Tibial artery (tissue), 4 donors: ENCODE measurements around the gene MCC.

Source experiments
- DNase-seq, 2 donors: peaks; one replicate each; pipeline ENCODE4 v3.0.0-alpha.2; 2019
- H3K27ac ChIP-seq, 2 donors: fragments of 200-600 bp; sonication (generic) in 1 of 2; 1 replicate in 1 of 2; 2 replicates in 1 of 2; pipeline ENCODE4 v1.5.1; 2018 to 2019; ENCODE audit warnings: mild to moderate bottlenecking in 1 of 2
- H3K27me3 ChIP-seq, 2 donors: fragments of 200-600 bp; sonication (generic) in 1 of 2; one replicate each; pipeline versions ENCODE4 v1.5.1 to v1.6.0; 2016 to 2019
- H3K36me3 ChIP-seq, 3 donors: fragments of 200-600 bp; sonication (generic) in 2 of 3; one replicate each; pipeline ENCODE4 v1.5.1; 2016 to 2019; ENCODE audit warnings: mild to moderate bottlenecking in 2 of 3
- H3K4me1 ChIP-seq, 4 donors: fragments of 200-600 bp; sonication (generic) in 2 of 4; 1 replicate in 3 of 4; 2 replicates in 1 of 4; pipeline ENCODE4 v1.5.1; 2016 to 2019
- H3K4me3 ChIP-seq, 2 donors: fragments of 200-600 bp; sonication (generic) in 1 of 2; 1 replicate in 1 of 2; 2 replicates in 1 of 2; pipeline ENCODE4 v1.5.1; 2018 to 2019; ENCODE audit warnings: mild to moderate bottlenecking in 2 of 2
- H3K9me3 ChIP-seq, 3 donors: fragments of 200-600 bp; sonication (generic) in 1 of 3; one replicate each; pipeline ENCODE4 v1.5.1; 2016 to 2019
- CTCF ChIP-seq, 2 experiments: fragments of 200-600 bp in 1 of 2; fragments of 450-650 bp in 1 of 2; IDR thresholded peaks; one replicate each; pipeline ENCODE4 v1.5.1; 2017 to 2019; ENCODE audit warnings: antibody characterized with exemption in 2 of 2, mild to moderate bottlenecking in 1 of 2, moderate library complexity in 1 of 2
- intact Hi-C: fragments of 100-400 bp; cut with DNase I; formaldehyde crosslinking; loops from one replicate; pipeline ENCODE4 v1.15.0; 2023; ENCODE audit warnings: low total_unique reads

The MCC gene

GRCh38 chr5:113093558-113093957 lies 394.7 kb downstream of the MCC start:
- no peak overlapping the region for H3K27ac ChIP-seq
- peaks cover 7 to 27% (median 25%) of the 10 kb centered on the region in 4 donors for H3K4me1 ChIP-seq
- H3K36me3 ChIP-seq, result no peaks in the 10 kb centered on the region
- TF ChIP-seq CTCF (IDR thresholded peaks at IDR 0.05), result no peak
- intact Hi-C loops, result no loop called here
- no peaks in the 10 kb centered on the region for H3K9me3 ChIP-seq
- DNase-seq, result no peak
- H3K4me3 ChIP-seq, result no peak overlapping the region
- H3K27me3 ChIP-seq, result no peaks in the 10 kb centered on the region

GRCh38 chr5:113092683-113093082 lies 395.6 kb downstream of the MCC start:
- intact Hi-C loops, result no loop called here
- Histone ChIP-seq H3K4me3 (no peak overlapping the region), H3K9me3 (no peaks in the 10 kb centered on the region), H3K4me1 (peaks cover 7 to 36% (median 32%) of the 10 kb centered on the region in 4 donors), H3K36me3 (no peaks in the 10 kb centered on the region), H3K27me3 (no peaks in the 10 kb centered on the region), H3K27ac (no peak overlapping the region)
- peak in 1 of 2 donors; percentile 46 for DNase-seq
- TF ChIP-seq CTCF (IDR thresholded peaks at IDR 0.05), result no peak

GRCh38 chr5:113091622-113092021 lies 396.6 kb downstream of the MCC start:
- Histone ChIP-seq H3K27me3 (no peaks in the 10 kb centered on the region), H3K27ac (no peak overlapping the region), H3K9me3 (no peaks in the 10 kb centered on the region), H3K4me1 (peaks cover 7 to 46% (median 37%) of the 10 kb centered on the region in 4 donors), H3K4me3 (no peak overlapping the region), H3K36me3 (no peaks in the 10 kb centered on the region)
- no peak for DNase-seq
- no peak for TF ChIP-seq CTCF (IDR thresholded peaks at IDR 0.05)
- intact Hi-C loops, result no loop called here

- no peaks in the 10 kb centered on the region for H3K27me3 ChIP-seq
- H3K4me3 ChIP-seq, result peak overlapping the region in 1 of 2 donors; percentile 32
- TF ChIP-seq CTCF (IDR thresholded peaks at IDR 0.05), result no peak
- H3K36me3 ChIP-seq, result no peaks in the 10 kb centered on the region
- intact Hi-C loops, result no loop called here
- peaks cover 7 to 51% (median 39%) of the 10 kb centered on the region in 4 donors for H3K4me1 ChIP-seq
- peak overlapping the region in 1 of 2 donors; percentile 57 for H3K27ac ChIP-seq
- H3K9me3 ChIP-seq, result no peaks in the 10 kb centered on the region
- no peak for DNase-seq
Measured at GRCh38 chr5:113090336-113091106, 397.7 kb downstream of the MCC start.

GRCh38 chr5:113089653-113090335 lies 398.5 kb downstream of the MCC start:
- H3K27me3 ChIP-seq, result no peaks in the 10 kb centered on the region
- intact Hi-C loops, result no loop called here
- peak overlapping the region in 1 of 2 donors; percentile 57 for H3K27ac ChIP-seq
- no peak for DNase-seq
- no peaks in the 10 kb centered on the region for H3K9me3 ChIP-seq
- TF ChIP-seq CTCF (IDR thresholded peaks at IDR 0.05), result no peak
- peaks cover 0 to 2% (median 0%) of the 10 kb centered on the region in 3 donors for H3K36me3 ChIP-seq
- H3K4me1 ChIP-seq, result peaks cover 7 to 51% (median 39%) of the 10 kb centered on the region in 4 donors
- peak overlapping the region; percentile 13 to 32 for H3K4me3 ChIP-seq
